Left cardiac atrium (tissue), 4 donors: ENCODE measurements around the gene SH2D3A. TPM values are rescaled to one million over a fixed set of nuclear protein-coding genes. Genes with fewer than 3 reads are reported as not detected.
"Not testable (repeated sequence)": the region's sequence is repeated elsewhere in the genome, so short reads cannot be mapped to it uniquely, and the experiment has no call there.

Experiments
- ATAC-seq, 2 donors: fragments of 200-7000 bp; cut with Tn5 transposase; one replicate each; pipeline ENCODE4 v1.9.1; 2020; ENCODE audit warnings: mild to moderate bottlenecking in 2 of 2, moderate library complexity in 2 of 2
- DNase-seq: peaks from one replicate; pipeline ENCODE4 v3.0.0-alpha.2; 2020
- intact Hi-C, 2 donors: fragments of 100-400 bp; cut with DNase I; formaldehyde crosslinking; loops; one replicate each; pipeline versions ENCODE4 v1.14.1 to v1.15.1; 2022 to 2023
- total RNA-seq, 2 donors: library from RNA; stranded (reverse); fragmentation: NEBNext Ultra II Directional; extraction: Animal tissue kit (Norgen Biotek cat#: 25700); gene quantifications; one replicate each; pipeline ENCODE4 v1.2.1, GENCODE V29; 2021
- donor health status: DM: no; HTN: yes; CAD: no.
- donor health status: DM: no; HTN: yes; CAD: no; lungs with severe emphysema.
- donor health status: DM: yes; HTN: yes; CAD: no.
- donor health status: Dilated cardiomyopathy.

Gene SH2D3A
- total RNA-seq, 2 donors from 2014 or later = 0.47 to 0.65 TPM

GRCh38 chr19:6766357-6767080 is 716 bp downstream of the SH2D3A start:
- intact Hi-C loops = loop anchor here in 1 of 2 donors (10.0 kb wide), 1 partner anchor 132 kb away; no protein-coding TSS in a partner anchor
- DNase-seq (no peak), ATAC-seq (no peak)

- DNase-seq (no peak), ATAC-seq (no peak)
- intact Hi-C loops = loop anchor here in 1 of 2 donors (10.0 kb wide), 1 partner anchor 131 kb away; no protein-coding TSS in a partner anchor
Measured at GRCh38 chr19:6765738-6766356, 1.4 kb downstream of the SH2D3A start.

GRCh38 chr19:6762253-6762797 is 4.9 kb downstream of the SH2D3A start:
- not testable (repeated sequence) for DNase-seq, ATAC-seq
- intact Hi-C loops = loop anchor here in 1 of 2 donors (10.0 kb wide), 1 partner anchor 128 kb away; no protein-coding TSS in a partner anchor

- no peak for DNase-seq
- ATAC-seq = peak in 1 of 2 donors; percentile 28
- intact Hi-C loops = loop anchor here in 1 of 2 donors (10.0 kb wide), 1 partner anchor 126 kb away; no protein-coding TSS in a partner anchor
Measured at GRCh38 chr19:6761053-6761676, 6.1 kb downstream of the SH2D3A start.

GRCh38 chr19:6760606-6761005 is 6.6 kb downstream of the SH2D3A start:
- ATAC-seq (no peak), DNase-seq (no peak)
- intact Hi-C loops = loop anchor here in 1 of 2 donors (10.0 kb wide), 1 partner anchor 126 kb away; no protein-coding TSS in a partner anchor

GRCh38 chr19:6754653-6755463 is 12.4 kb downstream of the SH2D3A start:
- DNase-seq (no peak), ATAC-seq (no peak)
- intact Hi-C loops = no loop called here

- peak in 1 of 2 donors; percentile 2 for ATAC-seq
- intact Hi-C loops = no loop called here
- DNase-seq = no peak
Measured at GRCh38 chr19:6754136-6754535, 13.1 kb downstream of the SH2D3A start.

GRCh38 chr19:6753178-6754031 is 13.8 kb downstream of the SH2D3A start:
- DNase-seq = peak; percentile 84
- intact Hi-C loops = no loop called here

GRCh38 chr19:6752256-6753177 is 14.7 kb downstream of the SH2D3A start:
- intact Hi-C loops = no loop called here
- DNase-seq = no peak
- ATAC-seq = peak; percentile 1 to 2

More at GRCh38 chr19:6753178-6754031, 13.8 kb downstream of the SH2D3A start:
- ATAC-seq = peak; percentile 85 to 86

- ATAC-seq (no peak), DNase-seq (no peak)
- intact Hi-C loops = no loop called here
Measured at GRCh38 chr19:6751189-6751588, 16.0 kb downstream of the SH2D3A start.

GRCh38 chr19:6750062-6750461 is 17.2 kb downstream of the SH2D3A start:
- ATAC-seq (peak; percentile 4 to 13), DNase-seq (peak; percentile 72)
- intact Hi-C loops = no loop called here

- DNase-seq, intact Hi-C loops, ATAC-seq: not testable (repeated sequence)
Measured at GRCh38 chr19:6748543-6748942, 18.7 kb downstream of the SH2D3A start.

GRCh38 chr19:6745965-6746364 is 21.3 kb downstream of the SH2D3A start:
- intact Hi-C loops = no loop called here
- no peak for ATAC-seq
- no peak for DNase-seq

- ATAC-seq = peak; percentile 84 to 90
- peak; percentile 91 for DNase-seq
- intact Hi-C loops = loop anchor here in 1 of 2 donors (5.0 kb wide), 1 partner anchor 118 kb away; no protein-coding TSS in a partner anchor
Measured at GRCh38 chr19:6744381-6745301, 22.6 kb downstream of the SH2D3A start.

GRCh38 chr19:6743714-6744380 is 23.4 kb downstream of the SH2D3A start:
- DNase-seq (no peak), ATAC-seq (no peak)

More at GRCh38 chr19:6743714-6744380, 23.4 kb downstream of the SH2D3A start:
- intact Hi-C loops = loop anchor here in 1 of 2 donors (5.0 kb wide), 1 partner anchor 118 kb away; no protein-coding TSS in a partner anchor
